HL-60 (cell line): Measurements from ENCODE around the gene ACBD7.

Experiments
- DNase-seq, 2 experiments: peaks; one replicate each; pipeline ENCODE4 v3.0.0-alpha.2; 2010 to 2020; ENCODE audit warnings: low read depth in 1 of 2, low spot score in 1 of 2
- H3K27ac ChIP-seq: fragments of 250-450 bp; sonication (Bioruptor Pico); replicated peaks from 2 replicates; pipeline ENCODE4 v1.5.1; 2020; ENCODE audit warnings: mild to moderate bottlenecking, moderate library complexity
- H3K27me3 ChIP-seq: fragments of 250-450 bp; sonication (Bioruptor Pico); 2 replicates; pipeline ENCODE4 v1.5.1; 2021; ENCODE audit warnings: mild to moderate bottlenecking, moderate library complexity; ENCODE audit not compliant: insufficient read depth, poor library complexity, severe bottlenecking
- H3K4me3 ChIP-seq: replicated peaks from 2 replicates; pipeline ENCODE4 v1.5.1; 2011; ENCODE audit warnings: mild to moderate bottlenecking, control low read depth, low read length; ENCODE audit not compliant: insufficient read depth
- CTCF ChIP-seq: IDR thresholded peaks from one replicate; pipeline ENCODE4 v1.5.1; 2011; ENCODE audit warnings: low read length, control low read depth, inconsistent platforms; ENCODE audit not compliant: insufficient read depth
- GABPA ChIP-seq: IDR thresholded peaks from 2 replicates; pipeline ENCODE4 v1.6.1; 2012; ENCODE audit warnings: low read depth
- POLR2AphosphoS5 ChIP-seq: IDR thresholded peaks from 2 replicates; pipeline ENCODE4 v1.6.1; 2012; ENCODE audit warnings: low read depth
- REST ChIP-seq: IDR thresholded peaks from 2 replicates; pipeline ENCODE4 v1.6.1; 2012; ENCODE audit warnings: low read depth; ENCODE audit not compliant: insufficient replicate concordance
- SPI1 ChIP-seq: IDR thresholded peaks from 2 replicates; pipeline ENCODE4 v1.6.1; 2012; ENCODE audit warnings: low read depth, mild to moderate bottlenecking, borderline replicate concordance

ACBD7 gene

GRCh38 chr10:15116225-15116624, 27.6 kb upstream of the ACBD7 start:
- H3K4me3 ChIP-seq, result no peak overlapping the region
- H3K27ac ChIP-seq, result no peak overlapping the region
- no peak for DNase-seq
- TF ChIP-seq SPI1, result no peak
- TF ChIP-seq CTCF, result no peak
- no peak for TF ChIP-seq POLR2AphosphoS5
- TF ChIP-seq GABPA, result no peak
- no peak for TF ChIP-seq REST
- no peaks in the 10 kb centered on the region for H3K27me3 ChIP-seq

GRCh38 chr10:15113766-15114165, 25.2 kb upstream of the ACBD7 start:
- Histone ChIP-seq H3K4me3 (no peak overlapping the region), H3K27ac (no peak overlapping the region), H3K27me3 (no peaks in the 10 kb centered on the region)
- no peak for DNase-seq
- no peak for TF ChIP-seq CTCF
- no peak for TF ChIP-seq SPI1
- no peak for TF ChIP-seq REST
- TF ChIP-seq POLR2AphosphoS5, result no peak
- no peak for TF ChIP-seq GABPA

GRCh38 chr10:15112657-15113056, 24.1 kb upstream of the ACBD7 start:
- TF ChIP-seq GABPA (no peak), SPI1 (no peak), CTCF (no peak), POLR2AphosphoS5 (no peak)
- DNase-seq, result no peak

DNA sequence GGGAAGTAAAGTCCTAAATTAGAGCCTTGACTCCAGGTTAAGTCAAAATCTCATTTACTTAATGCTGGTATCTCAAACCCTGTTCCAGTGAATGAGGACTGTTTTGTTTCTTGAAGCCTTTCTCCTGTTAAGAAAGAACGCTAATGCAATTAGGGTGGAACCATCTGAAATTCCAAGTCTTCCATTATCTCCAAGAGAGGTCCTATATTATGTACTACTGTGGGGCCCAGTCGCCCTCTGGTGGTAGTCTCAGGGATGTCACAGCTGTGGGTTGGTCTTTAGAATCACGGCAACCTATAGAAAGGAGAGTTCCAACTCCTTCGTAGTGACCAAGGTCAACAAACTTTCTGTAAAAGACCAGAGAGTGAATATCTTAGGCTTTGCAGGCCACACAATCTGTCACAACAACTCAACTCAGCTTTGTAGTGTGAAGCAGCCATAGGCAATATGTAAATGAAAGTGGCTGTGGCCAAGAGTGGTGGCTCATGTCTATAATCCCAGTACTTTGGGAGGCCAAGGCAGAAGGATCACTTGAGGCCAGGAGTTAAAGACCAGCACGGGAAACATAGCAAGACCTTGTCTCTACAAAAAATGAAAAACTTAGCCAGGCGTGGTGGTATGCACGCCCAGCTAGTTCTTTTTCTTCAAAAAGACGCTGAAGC, 17.9 kb upstream of the ACBD7 start:
- DNase-seq, result peak in 1 of 2 experiments; percentile 38
- TF ChIP-seq CTCF, result peak; percentile 46
- TF ChIP-seq SPI1, result no peak
- H3K4me3 ChIP-seq, result no peak overlapping the region

More at GRCh38 chr10:15112657-15113056, 24.1 kb upstream of the ACBD7 start:
- H3K27ac ChIP-seq, result no peak overlapping the region
- no peaks in the 10 kb centered on the region for H3K27me3 ChIP-seq
- no peak overlapping the region for H3K4me3 ChIP-seq

More for the DNA sequence above, 17.9 kb upstream of the ACBD7 start:
- no peaks in the 10 kb centered on the region for H3K27me3 ChIP-seq
- H3K27ac ChIP-seq, result no peak overlapping the region
